K562 (cell line): ENCODE data around the gene SAP30L. TPM values are rescaled to one million over a fixed set of nuclear protein-coding genes. Genes with fewer than 3 reads are reported as not detected.

Experiments
- ELF4 ChIP-seq: fragments of 450-650 bp; formaldehyde crosslinking; IDR thresholded peaks from 2 replicates; pipeline ENCODE4 v1.4.0; 2022; ENCODE audit warnings: missing genetic modification characterization
- FOXA3 ChIP-seq, 2 experiments: fragments of 450-650 bp in 1 of 2; sonication (generic) in 1 of 2; formaldehyde crosslinking; IDR thresholded peaks in 1 of 2; conservative IDR thresholded peaks in 1 of 2; 2 replicates each; pipeline versions ENCODE4 v1.4.0 to v1.8.0; 2020 to 2022; ENCODE audit warnings: mild to moderate bottlenecking in 2 of 2, missing genetic modification reagents in 1 of 2
- HNRNPUL1 ChIP-seq: fragments of 200-400 bp; formaldehyde crosslinking; IDR thresholded peaks from 2 replicates; pipeline ENCODE4 v1.6.1; 2017; ENCODE audit warnings: low read length
- POLR2AphosphoS5 ChIP-seq: IDR thresholded peaks from 2 replicates; pipeline ENCODE4 v1.6.1; 2011; ENCODE audit warnings: mild to moderate bottlenecking, low read depth, low read length, moderate library complexity; ENCODE audit not compliant: control insufficient read depth, insufficient read depth
- RBM39 ChIP-seq: fragments of 200-400 bp; formaldehyde crosslinking; optimal IDR thresholded peaks from 2 replicates; pipeline ENCODE3; 2018; ENCODE audit warnings: low read depth, low read length
- SAFB2 ChIP-seq: fragments of 200-400 bp; formaldehyde crosslinking; IDR thresholded peaks from 2 replicates; pipeline ENCODE4 v1.6.1; 2018; ENCODE audit warnings: borderline replicate concordance, low read length, low read depth, moderate library complexity; ENCODE audit not compliant: severe bottlenecking
- TBP ChIP-seq: optimal IDR thresholded peaks from 2 replicates; pipeline ENCODE3; 2011; ENCODE audit warnings: low read depth, low read length, improper control_type of control experiment
- TCFL5 ChIP-seq: fragments of 250-450 bp; sonication (Bioruptor Pico); conservative IDR thresholded peaks from 2 replicates; pipeline ENCODE4 v1.6.1; 2021; ENCODE audit warnings: mild to moderate bottlenecking, moderate library complexity, matching md5 sums
- TRIM24 ChIP-seq, 2 experiments: fragments of 450-650 bp; IDR thresholded peaks; 2 replicates each; pipeline ENCODE4 v1.6.1; 2016
- ZNF146 ChIP-seq: IDR thresholded peaks from one replicate; pipeline ENCODE4 v1.6.1; 2018; ENCODE audit warnings: missing compliant biosample characterization; ENCODE audit not compliant: unreplicated experiment
- ZNF764 ChIP-seq: fragments of 250-450 bp; sonication (Bioruptor Pico); IDR thresholded peaks from 2 replicates; pipeline ENCODE4 v1.4.0; 2020; ENCODE audit warnings: low read depth, mild to moderate bottlenecking, moderate library complexity
- ZNF79 ChIP-seq: fragments of 250-450 bp; sonication (Bioruptor Pico); IDR thresholded peaks from 2 replicates; pipeline ENCODE4 v1.4.0; 2020; ENCODE audit warnings: low read depth, mild to moderate bottlenecking, moderate library complexity
- polyA plus RNA-seq, 8 experiments: library from polyadenylated mRNA; depleted of rRNA in 4 of 8; stranded (reverse) in 5 of 8; unstranded in 3 of 8; fragments of >200 nt; fragmentation: Nextera tagmentation in 2 of 8; fragmentation: Illumina TruSeq in 1 of 8; extraction: Ambion mirVana in 2 of 8; extraction: Trizol in 1 of 8; gene quantifications; 2 replicates each; pipeline versions ENCODE4 v1.2.1 to v1.2.3, GENCODE V29; 2011 to 2014; ENCODE audit warnings: inconsistent platforms in 1 of 8, missing spikeins in 1 of 8
- total RNA-seq, 7 experiments: library from RNA; depleted of rRNA in 6 of 7; stranded (reverse); fragments of >200 nt in 6 of 7; fragmentation: Illumina TruSeq in 2 of 7; extraction: Trizol in 2 of 7; gene quantifications; 2 replicates each; pipeline versions ENCODE4 v1.2.1 to v1.2.3, GENCODE V29; 2011 to 2021; ENCODE audit warnings: low replicate concordance in 1 of 7
- TF ChIP-seq, protein P1 (sequence below): IDR thresholded peaks from 2 replicates; pipeline ENCODE4 v1.6.1; 2014; ENCODE audit warnings: antibody characterized with exemption
- TF ChIP-seq, protein P2 (sequence below): fragments of 450-650 bp; IDR thresholded peaks from 2 replicates; pipeline ENCODE4 v1.6.1; 2018; ENCODE audit warnings: mild to moderate bottlenecking, low read depth; ENCODE audit not compliant: partially characterized antibody
- TF ChIP-seq, protein P3 (sequence below), 2 experiments: IDR thresholded peaks in 1 of 2; conservative IDR thresholded peaks in 1 of 2; 2 replicates each; pipeline ENCODE4 v1.6.1; 2016; ENCODE audit warnings: low read depth in 2 of 2, mild to moderate bottlenecking in 1 of 2, missing compliant biosample characterization in 1 of 2, missing genetic modification characterization in 1 of 2, moderate library complexity in 1 of 2

The SAP30L gene
- total and polyA plus RNA-seq, 9 of the 15 experiments (the other 6 are each of a cell fraction or from before 2014, with no cell fraction given): 5.1 to 33.6 (median 28.1) TPM

DNA sequence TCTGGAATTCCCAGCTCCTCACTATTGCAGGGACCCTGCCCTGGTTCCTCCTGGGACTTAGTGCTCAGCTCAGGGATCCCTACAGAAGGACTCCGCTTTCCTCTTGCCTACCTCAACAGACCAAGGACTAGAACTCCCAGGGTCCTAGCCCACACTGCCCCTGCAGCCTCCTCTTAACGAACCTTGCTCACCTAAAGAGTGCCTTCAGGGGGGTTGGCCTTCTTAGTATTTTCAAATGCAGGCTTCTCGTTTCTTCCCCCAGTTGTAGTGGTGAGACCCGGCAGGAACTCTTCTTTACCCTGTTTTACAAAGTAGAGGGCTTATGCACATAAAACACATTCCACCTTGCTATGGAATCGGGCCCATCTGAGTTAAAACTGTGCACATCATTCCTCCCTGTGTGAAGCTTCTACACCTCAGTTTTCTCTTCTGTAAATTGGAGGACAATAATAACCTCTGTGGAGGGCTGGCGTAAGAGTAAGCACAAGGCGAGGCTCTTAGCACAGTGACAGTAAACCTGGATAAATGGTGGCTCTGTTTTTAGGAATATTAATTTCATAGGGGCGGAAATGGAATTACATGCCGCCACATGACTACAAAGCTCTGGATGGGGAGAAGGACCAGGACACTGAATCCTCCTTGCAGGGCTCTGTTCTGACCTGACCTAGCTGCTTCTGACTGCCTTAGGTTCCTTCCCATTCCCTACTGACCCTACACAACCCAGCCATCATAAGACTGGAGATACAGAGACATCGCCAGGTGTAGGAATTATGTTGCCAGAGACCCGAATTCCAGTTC lies 36.0 kb downstream of the SAP30L start (continued):
- TF ChIP-seq, protein P1, sequence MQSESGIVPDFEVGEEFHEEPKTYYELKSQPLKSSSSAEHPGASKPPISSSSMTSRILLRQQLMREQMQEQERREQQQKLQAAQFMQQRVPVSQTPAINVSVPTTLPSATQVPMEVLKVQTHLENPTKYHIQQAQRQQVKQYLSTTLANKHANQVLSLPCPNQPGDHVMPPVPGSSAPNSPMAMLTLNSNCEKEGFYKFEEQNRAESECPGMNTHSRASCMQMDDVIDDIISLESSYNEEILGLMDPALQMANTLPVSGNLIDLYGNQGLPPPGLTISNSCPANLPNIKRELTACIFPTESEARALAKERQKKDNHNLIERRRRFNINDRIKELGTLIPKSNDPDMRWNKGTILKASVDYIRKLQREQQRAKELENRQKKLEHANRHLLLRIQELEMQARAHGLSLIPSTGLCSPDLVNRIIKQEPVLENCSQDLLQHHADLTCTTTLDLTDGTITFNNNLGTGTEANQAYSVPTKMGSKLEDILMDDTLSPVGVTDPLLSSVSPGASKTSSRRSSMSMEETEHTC: no peak
- TF ChIP-seq TRIM24 (IDR thresholded peaks at IDR 0.05) (no peak), ZNF764 (CRISPR knock-in tag) (no peak), ZNF146 (CRISPR knock-in tag) (no peak), TBP (no peak), FOXA3 (CRISPR knock-in tag; conservative IDR thresholded peaks at IDR 0.05 in 1 of 2, IDR thresholded peaks at IDR 0.05 in 1 of 2) (no peak), TCFL5 (CRISPR knock-in tag) (no peak), ELF4 (CRISPR knock-in tag) (no peak), POLR2AphosphoS5 (no peak), RBM39 (no peak), HNRNPUL1 (no peak), ZNF79 (CRISPR knock-in tag) (no peak), SAFB2 (no peak)
- TF ChIP-seq, protein P2, sequence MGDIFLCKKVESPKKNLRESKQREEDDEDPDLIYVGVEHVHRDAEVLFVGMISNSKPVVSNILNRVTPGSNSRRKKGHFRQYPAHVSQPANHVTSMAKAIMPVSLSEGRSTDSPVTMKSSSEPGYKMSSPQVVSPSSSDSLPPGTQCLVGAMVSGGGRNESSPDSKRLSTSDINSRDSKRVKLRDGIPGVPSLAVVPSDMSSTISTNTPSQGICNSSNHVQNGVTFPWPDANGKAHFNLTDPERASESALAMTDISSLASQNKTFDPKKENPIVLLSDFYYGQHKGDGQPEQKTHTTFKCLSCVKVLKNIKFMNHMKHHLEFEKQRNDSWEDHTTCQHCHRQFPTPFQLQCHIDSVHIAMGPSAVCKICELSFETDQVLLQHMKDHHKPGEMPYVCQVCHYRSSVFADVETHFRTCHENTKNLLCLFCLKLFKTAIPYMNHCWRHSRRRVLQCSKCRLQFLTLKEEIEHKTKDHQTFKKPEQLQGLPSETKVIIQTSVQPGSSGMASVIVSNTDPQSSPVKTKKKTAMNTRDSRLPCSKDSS: no peak
- TF ChIP-seq, protein P3, sequence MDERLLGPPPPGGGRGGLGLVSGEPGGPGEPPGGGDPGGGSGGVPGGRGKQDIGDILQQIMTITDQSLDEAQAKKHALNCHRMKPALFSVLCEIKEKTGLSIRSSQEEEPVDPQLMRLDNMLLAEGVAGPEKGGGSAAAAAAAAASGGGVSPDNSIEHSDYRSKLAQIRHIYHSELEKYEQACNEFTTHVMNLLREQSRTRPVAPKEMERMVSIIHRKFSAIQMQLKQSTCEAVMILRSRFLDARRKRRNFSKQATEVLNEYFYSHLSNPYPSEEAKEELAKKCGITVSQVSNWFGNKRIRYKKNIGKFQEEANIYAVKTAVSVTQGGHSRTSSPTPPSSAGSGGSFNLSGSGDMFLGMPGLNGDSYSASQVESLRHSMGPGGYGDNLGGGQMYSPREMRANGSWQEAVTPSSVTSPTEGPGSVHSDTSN (CRISPR knock-in tag; IDR thresholded peaks at IDR 0.05; ENCODE audit: low read depth): no peak
- TF ChIP-seq, protein P3 (tag; conservative IDR thresholded peaks at IDR 0.05; ENCODE audit: low read depth): no peak
